GM18861 (cell line): ENCODE results near the gene SDF2L1.
A peak's percentile ranks its signal among the peaks of the same experiment; 100 is the strongest.

Experiments used
- ATAC-seq: cut with Tn5 transposase; IDR thresholded peaks from one replicate; pipeline ENCODE4 v1.9.1; 2021; ENCODE audit not compliant: unreplicated experiment

Gene SDF2L1

DNA sequence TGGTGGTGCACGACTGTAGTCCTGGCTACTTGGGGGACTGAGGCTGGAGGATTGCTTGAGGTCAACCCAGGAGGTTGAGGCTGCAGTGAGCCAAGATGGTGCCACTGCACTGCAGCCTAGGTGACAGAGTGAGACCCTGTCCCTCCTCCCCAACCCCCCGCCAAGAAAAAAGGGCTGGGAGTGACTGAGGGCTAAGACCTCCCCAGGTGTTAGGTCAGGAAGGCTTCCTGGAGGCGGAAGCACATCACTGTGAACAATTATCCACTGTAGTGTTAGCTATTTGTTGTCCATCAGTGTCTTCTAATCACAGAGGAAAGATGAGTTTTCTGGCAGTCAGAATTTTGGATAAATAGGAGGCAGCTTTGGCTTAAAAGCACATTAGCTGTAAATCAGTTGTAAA is 21.1 kb upstream of the SDF2L1 start:
- no peak for ATAC-seq

DNA sequence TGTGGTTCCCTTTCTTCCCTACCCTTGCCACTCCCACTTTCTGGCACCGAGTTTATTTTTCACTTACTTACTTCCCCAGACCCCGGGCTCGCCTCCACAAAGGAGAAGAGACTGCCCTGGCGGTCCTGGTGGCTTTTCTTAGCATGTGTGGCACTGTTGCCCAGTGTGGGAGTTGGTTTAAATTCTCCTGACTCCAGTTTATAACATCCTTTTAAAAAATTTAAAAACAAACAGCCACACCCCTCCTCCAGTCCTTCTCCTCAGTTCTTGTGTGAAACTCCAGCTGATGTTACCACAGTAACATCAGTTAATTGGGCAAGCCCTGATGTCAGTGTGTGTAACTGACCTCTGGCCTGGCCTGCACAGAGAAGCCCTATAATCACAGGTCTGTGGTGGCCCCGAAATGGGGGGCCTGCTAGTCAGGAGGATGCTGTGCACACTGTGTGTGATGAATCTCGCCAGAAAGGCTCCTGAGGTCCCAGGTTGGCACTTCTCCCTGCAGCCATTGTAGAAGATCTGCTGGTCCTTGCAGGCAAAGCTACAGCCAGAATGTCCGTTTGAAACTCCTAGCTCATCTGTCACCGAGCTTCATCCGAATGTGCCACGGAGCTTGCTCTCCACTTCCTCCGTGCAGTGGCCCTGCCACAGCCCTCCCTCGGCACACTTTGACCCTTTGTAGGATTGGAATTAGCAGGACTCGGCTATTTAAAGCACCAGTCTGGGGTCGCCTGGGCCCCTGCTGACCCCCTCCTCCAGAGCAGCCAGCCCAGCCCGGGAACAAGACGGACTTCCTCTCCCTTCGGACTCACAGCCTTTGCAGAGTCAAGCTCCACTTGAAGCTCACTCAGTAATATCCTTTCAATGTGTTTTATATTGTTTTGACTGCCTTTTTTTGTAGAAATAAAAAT is 19.8 kb upstream of the SDF2L1 start:
- no peak for ATAC-seq

DNA sequence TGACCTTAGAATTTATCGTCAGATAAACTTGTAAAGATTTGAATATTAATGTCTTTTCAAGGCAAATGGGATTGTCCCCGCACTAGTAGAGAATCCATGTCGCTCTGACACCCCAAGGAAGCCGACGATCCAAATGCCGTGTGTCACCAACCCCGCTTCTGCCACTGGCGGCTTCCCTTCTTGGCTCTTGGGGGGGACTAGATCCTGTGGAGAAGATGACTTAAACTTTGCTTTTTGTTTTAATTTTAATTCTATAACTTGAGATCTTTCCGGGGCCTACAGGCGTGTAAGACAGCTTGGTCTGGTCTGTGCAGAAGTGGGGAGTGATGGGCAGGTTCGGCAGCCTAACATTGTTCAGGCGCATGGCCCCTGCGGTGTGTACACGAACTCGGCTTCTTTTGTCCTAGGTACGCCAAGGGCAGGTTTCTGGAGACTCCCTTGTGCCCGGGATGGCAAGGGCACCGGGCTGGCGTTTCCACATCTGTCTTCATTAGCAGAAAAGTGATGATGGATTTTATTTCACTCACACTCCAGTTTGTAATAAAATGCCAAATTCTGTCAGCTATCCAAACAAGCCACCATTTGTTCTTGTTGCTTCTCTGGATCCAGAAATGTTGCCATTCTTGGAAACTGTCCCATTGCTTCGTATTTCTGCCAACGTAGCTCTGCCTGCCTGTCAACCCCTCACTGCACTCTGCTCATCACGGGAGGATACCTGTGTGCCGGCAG is 19.0 kb upstream of the SDF2L1 start:
- no peak for ATAC-seq

DNA sequence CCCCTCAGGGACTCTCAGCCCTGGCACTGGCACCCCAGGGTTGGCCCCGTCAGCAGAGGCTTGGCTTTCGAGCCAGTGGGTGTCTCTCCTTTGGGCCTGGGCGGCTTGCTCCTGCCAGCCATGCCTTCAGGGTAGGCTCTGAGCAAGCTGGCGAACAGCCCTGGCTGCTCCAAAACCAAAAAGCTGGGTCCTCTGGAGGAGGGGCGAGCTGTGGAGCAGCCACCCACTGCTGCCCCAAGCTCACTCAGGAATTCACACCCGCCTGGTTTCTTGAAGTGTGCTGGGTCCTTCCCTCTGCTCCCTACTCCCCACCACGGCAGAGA is 18.5 kb upstream of the SDF2L1 start:
- no peak for ATAC-seq

DNA sequence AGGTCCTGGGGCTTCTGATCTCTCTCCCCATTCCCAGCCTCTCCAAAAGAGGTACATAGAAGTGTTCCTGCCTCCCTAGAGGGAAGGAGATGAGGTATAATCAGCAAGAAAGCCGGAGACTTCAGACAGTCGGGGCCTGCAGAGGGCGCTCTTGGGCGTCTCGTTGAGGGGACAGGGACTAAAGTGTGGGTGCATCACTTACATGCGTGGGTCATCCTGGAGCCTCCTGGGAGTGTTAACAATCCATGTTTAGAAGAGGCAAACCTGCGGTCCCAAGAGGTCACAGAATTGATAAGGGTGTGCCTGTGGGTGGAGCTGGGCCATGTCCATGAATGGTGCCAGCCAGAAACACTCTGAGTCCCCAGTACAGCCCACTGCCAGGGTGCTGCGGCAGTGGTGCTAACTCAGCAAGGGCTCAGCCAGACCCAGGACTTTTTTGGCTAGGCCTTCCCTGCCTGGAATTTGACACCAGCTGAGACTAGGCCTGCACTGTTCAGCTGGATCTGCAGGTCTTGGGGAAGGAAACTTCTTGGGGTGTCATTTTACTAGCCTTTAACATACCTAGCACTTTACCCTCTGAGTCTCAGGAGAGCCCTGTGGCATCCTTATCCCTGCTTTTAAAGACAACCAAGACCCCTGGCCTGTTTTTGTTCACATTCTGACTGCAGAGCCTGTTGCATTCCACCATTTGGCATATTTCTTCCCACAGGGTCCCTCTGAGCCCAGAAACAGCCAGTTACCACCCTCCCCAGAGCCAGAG is 17.8 kb upstream of the SDF2L1 start:
- no peak for ATAC-seq

DNA sequence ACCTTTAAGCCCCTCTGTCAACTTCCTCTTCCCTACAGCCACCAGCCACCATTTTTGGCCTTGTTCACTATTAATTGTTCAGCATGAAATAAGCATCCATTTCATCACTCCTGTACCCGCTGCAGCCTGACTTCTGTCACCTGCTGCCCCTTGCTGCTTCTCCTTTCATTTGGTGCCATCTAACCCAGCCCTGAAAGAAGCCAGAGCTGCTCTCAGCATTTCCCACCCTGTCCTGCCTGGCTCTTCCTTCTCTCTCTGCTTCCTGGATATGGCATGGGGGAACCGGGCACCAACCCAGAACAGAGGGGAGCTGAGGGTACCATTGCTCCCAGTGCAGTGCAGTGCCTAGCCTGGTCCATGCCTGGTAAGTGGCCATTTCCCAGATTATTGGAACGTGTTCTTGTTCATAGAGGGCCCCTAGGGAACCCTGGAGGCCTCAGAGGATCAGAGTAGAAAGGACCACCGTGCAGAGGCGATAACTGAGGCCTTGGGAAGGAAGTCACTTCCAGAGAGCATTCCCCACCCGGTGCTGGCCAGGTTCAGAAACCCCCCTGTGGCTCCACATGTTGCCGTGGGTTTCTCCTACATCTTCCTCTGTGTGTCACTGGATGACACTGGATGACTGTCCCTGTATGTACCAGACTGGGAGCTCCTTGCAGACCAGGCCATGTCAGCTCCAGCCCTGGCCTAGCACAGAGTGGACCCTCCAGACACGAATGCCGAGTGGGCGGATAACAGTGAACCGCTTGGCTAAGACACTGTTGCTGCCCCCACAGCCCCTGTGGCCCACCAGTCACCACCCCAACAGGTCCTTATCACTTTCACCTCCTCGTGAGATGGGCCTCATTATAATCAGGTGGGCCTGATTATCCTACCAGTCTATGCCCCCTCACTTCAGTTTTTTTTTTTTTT is 17.0 kb upstream of the SDF2L1 start:
- ATAC-seq: no peak

DNA sequence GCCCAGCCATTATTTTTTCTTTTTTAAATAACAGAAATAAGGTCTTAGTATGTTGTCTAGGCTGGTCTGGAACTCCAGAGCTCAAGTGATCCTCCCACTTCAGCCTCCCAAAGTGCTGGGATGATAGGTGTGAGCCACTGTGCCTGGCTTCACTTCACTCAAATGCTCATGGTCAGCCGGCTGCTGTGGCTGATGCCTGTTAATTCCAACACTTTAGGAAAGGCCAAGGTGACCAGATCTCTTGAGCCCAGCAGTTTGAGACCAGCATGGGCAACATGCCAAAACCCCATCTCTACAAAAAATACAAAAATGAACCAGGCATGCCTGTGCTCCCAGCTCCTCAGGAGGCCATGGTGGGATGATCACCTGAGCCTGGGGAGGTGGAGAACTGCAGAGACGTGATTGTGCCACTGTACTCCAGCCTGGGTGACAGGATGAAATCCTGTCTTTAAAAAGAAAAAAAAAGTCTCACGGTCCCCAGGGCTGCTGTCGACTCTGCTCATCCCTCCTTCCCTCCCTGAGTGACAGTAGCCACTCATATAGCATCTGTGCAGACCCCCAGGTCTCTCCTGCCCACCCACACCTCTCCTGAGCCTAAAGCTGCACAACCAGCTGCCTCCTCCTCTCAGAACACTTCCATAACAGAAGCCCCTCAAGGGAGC is 15.9 kb upstream of the SDF2L1 start:
- ATAC-seq: no peak

DNA sequence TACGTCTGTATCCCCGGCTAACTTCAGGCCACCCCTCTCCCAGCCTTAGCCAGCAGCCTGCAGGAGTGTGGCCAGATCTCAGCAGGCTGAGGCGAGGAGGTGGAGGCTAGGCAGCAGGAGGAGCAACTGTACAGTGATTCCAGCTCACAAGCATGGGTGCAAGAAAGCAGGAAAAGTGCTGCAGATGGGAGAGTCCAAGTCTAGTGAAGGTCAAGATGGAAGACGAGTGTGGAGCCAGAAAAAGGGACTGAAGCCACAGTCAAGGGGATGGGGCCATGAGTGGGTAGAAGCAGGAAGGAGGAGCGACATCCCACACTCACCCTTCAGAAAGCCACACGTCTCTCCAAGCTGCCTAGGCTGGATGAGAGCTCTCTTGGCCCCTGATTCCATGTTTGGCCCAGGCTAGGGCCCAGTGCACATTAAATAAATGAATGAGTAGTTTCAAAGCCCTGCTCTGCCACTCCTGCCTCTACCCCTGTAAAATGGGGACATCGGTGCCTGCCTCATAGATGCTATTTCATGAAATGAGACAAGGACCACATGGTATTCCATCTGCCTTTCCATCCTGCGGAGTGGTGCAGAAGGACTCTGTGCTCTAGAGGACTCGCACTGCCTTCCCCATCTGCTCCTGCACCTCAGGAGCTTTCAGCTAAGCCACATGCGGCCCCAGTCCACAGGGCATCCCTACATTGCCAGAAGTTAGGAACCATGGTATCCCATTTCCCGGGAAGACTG is 15.2 kb upstream of the SDF2L1 start:
- no peak for ATAC-seq

DNA sequence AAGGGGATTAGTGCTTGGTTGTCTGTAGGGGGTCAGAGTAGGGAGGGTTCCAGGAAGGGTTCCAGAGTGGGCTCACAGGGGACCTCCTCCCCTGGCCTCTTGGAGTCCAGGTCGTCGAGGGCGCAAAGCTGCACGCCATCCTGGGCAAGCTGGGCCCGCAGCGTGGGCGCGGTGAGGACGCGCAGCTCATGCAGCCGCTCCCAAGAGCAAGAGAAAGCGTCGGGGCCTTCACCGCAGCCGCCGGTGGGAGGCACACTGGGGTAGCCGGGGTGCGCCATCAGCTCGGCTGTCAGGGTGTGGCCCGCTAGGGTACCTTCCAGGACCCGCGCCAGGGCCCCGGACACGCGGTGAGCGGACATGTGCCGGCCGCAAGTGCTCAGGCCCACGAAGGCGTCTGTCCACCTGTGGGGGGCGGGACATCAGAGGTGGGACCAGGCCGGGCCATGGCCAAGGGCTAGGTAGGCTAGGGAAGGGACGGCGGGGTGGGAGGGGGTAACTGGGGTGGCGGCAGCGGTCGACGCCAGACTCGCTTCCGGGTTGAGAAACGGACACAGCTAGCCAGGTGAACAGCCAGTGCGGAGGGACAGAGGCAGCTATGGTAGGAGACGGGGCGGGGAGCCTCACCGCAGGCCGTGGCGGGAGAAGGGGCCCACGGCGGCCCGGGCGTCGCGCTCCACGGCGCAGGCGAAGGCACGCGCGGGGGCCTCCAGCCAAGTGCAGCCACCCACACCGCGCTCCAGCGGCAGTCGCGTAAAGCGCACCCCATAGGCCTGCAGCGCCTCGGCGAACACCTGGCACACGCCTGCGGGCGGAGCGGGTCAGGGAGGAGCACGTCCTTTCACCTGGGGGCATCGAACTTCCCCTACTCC is 13.5 kb upstream of the SDF2L1 start:
- no peak for ATAC-seq

DNA sequence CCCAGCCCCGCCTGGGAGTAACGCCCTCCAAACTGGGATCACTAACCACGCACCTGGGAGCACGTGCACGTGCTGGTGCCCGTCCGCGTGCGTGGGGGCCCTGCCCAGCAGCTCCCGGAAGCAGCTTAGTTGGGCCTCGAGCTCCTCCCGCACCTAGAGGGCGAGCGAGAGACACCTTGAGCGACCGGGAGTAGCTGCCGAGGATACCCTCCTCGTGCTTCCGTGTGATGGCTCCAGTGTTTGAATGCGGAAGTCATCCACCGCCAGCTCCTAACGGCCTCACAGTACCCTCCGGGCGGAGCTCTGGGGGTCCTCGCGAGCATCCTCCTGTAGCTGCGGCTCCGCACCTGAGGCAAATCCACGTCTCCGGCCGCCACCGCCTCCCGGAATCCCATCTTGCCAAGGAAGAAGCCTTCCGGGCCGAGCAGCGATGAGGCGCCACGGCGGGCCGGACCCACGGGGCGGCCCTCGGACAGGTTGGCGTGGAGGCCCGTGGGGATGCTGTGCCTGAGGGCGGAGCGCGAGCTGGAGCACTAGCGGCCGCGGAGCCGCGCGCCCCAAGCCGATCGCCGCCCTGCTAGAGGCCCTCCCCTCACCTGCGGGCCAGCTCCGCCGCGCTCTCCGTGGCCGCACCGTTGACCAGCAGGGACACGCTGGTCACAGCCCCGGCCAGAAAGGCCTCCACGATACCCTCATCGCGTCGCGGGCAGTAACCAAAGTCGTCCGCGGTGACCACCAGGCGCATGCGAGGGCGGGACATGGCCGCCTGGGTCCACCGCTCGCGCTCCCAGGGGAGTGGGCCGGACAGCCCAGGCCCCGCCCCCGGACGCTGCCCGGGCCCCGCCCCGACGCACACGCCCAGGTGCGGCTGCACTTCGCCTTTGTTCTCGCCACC is 12.6 kb upstream of the SDF2L1 start, which contains the start of gene YDJC:
Gene YDJC (minus strand): TSS at position 768 of the 895 bp plus-strand sequence. CDS start 8 bp downstream, at position 760.
- peak; percentile 66 for ATAC-seq

DNA sequence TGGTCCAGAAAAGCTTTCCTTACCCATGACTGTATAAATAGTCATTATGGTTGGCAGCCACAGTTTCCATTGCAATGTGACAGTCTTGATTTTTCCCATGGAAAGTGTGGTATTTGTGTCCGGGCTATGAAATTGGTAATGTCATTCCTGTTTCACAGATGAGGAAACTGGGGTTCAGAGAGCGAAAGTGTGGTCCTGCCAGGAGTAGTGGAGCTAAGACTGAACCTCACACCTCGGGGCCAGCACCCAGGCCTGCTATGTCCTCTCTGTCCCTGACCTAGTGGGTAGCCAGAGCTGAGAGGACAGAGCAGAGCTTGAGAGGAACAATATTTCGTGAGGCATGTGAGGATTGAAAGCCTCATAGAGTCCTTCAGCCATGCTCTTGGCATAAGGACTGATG is 11.1 kb upstream of the SDF2L1 start:
- no peak for ATAC-seq

DNA sequence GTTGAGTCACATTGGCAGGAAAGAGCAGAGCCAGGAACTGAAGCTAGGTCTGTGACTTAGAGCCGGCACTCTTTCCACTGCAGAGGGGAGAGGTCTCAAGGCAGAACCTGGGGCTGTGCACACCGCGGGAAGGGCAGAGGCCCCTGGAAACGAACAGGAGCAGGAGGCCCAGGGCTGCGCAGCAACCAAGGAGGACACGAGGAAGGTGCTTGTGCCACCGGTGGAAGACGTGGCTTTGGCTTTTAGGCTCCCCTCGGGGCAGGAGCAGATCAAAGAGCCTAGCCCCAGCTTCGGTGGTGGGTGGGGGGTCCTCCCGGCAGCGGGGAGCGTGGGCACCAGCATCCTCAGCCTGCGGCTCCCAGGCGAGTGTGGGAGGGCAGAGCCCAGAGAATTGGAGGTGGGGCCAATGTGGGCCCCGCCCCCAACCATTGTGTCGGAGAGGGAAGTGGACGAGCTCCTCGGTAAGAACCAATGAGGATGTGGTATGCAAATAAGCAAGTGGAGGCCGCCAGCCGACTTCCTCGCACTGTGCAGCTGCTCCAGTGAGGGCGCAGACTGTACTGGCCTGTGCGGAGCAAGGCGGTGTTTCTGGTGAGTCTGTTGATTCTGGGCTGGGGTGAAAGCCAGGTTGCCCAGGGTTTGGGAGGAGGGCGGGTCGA is 9.7 kb upstream of the SDF2L1 start, which contains the start of gene CCDC116:
Gene CCDC116 (plus strand): TSS at position 524 of the 659 bp plus-strand sequence. CDS start 422 bp downstream, outside the sequence.
- ATAC-seq: no peak

DNA sequence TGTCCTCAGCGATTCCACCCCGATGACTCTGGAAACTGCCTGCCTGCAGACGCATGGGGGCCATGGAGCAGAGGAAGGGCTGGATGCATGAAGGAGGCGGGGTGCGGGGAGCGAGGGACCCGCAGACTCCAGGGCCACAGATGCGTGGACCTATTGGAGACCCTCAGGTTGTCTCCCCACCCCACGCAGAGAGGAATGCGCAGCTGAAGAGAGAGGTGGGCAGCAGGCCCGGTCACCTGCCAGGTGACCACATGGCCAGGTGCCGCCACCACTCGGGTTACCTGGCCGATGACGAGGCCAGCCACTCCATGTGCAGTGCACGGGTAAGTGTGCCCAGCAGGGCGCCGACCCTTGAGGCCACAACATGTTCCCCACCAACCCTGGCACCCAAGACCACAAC is 9.2 kb upstream of the SDF2L1 start:
- no peak for ATAC-seq

DNA sequence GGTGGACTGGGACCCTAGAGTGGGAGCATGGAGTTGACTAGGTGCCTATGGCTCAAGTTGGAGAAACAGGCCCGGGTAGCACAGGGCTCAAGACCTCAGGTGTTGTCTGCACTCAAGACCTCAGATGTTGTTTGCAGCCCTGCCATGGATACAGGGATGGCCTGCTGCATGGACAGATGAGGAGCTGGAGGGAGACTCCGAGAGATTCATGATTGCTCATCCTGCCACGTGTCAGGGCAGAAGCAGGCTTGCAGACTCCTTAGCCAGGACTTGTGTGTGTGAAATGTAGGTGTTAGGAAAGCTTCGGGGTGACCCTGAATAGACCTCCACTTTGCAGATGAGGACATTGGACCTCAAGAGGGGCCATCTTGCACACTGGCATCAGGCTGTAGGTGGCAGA is 8.6 kb upstream of the SDF2L1 start:
- no peak for ATAC-seq

DNA sequence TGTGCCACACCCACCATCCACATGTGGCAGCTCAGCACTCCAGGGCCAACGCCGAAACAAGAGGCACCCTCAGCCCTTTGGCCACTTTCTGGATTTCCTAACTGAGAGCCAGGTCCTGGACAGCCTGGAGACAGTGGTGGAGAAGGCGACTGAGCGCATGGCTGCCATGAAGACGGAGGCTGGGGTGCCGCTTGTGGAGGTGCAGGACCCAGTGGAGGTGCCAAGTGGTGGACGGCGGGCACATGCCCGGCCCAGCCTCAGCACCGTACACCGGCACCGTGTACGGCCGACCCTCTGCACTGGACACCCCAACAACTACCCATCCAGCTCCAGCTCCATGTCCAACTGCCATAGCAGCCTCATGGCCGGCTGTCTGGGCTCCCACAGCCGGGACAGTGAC is 8.0 kb upstream of the SDF2L1 start:
- ATAC-seq: no peak

DNA sequence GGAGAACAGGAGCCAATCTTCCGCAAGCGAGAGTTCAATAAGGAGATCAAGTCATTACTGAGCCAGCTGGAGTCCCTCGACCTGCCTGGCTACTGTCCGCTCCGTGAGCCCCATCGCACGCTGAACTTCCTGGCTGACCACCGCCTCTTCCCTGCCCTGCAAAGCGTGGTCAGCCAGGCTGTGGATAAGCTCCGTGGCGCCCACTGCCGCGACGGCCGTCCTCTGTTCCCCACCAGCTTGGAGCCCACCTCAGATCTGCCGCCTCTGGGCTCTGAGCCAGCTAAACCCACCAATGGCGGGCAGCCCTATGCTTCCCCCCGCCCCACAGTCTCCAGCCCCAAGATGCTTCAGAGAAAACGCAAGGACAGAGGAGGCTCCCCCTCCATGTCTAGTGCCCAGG is 7.3 kb upstream of the SDF2L1 start:
- no peak for ATAC-seq
